HG03520 (cell line): ENCODE data around the gene IGLON5.

Experiments used
- ATAC-seq: cut with Tn5 transposase; IDR thresholded peaks from one replicate; pipeline ENCODE4 v1.9.1; 2021; ENCODE audit warnings: mild to moderate bottlenecking, moderate library complexity; ENCODE audit not compliant: unreplicated experiment

The IGLON5 gene

DNA sequence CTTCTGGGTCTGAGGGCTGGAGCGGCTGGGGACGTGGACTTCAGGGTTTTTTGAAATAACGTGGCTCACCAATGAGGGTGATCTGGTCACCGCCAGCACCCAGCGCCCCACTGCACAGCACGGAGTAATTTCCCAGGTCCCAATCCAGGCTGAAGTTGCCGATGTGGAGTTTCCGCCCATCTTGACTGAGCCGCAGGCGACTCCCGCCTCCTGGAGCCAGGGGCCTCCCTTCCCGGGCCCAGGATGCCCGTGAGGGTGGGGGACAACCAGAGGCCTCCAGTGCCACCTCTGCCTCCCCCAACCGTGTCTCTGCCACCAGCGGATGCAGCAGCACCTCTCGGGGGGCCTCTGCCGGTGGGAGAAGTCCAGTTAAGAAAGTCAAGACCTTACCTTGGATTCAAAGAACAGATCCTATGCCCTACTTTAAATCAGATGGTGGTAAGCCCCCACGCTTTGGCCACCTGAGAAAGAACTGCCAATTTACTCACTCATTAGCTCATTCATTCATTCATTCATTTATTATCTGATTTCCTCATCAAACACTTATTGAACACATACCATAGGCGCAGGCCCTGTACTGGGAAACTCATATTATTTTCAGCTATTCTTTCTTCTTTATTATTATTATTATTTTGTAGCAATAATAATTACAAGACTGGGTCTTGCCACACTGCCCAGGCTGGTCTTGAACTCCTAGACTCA is 26.6 kb downstream of the IGLON5 start:
- no peak for ATAC-seq

DNA sequence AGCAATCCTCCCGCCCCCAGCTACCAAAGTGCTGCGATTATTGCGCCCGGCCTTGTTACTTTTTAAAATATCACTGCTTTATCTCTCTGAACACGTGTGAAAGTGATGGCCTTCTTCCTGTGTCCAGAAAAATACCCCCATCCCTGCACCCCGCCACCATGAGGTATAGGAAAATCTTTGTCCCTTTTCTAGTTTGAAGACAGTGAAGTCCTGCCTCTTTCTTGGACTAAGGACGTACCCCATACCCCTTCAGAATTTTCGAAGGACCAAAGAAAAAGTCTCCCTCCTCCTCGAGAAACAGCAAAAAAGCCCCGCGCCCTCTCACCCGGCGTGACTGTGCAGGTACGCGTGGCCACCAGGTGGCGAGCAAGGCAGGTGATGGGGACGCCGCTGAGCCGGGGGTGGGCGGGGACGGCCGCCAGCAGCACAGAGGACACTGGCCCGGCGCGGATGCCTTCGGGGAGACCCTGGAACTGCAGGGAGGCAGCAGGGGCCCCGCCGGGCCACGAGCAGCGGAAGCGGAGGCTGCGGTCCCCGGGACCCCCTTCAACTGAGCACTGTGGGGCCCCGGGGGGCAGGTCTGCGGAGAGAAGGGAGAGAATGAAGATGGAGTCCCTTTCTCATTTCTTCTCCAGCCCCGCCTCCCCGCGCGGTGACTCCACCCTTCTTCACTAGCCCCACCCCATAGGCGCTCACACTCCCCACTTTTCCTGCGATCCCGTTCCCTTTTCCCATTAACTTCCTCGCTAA is 27.3 kb downstream of the IGLON5 start:
- ATAC-seq: peak; percentile 64

GRCh38 chr19:51339313-51339686 is 27.9 kb downstream of the IGLON5 start:
- ATAC-seq: peak; percentile 2

DNA sequence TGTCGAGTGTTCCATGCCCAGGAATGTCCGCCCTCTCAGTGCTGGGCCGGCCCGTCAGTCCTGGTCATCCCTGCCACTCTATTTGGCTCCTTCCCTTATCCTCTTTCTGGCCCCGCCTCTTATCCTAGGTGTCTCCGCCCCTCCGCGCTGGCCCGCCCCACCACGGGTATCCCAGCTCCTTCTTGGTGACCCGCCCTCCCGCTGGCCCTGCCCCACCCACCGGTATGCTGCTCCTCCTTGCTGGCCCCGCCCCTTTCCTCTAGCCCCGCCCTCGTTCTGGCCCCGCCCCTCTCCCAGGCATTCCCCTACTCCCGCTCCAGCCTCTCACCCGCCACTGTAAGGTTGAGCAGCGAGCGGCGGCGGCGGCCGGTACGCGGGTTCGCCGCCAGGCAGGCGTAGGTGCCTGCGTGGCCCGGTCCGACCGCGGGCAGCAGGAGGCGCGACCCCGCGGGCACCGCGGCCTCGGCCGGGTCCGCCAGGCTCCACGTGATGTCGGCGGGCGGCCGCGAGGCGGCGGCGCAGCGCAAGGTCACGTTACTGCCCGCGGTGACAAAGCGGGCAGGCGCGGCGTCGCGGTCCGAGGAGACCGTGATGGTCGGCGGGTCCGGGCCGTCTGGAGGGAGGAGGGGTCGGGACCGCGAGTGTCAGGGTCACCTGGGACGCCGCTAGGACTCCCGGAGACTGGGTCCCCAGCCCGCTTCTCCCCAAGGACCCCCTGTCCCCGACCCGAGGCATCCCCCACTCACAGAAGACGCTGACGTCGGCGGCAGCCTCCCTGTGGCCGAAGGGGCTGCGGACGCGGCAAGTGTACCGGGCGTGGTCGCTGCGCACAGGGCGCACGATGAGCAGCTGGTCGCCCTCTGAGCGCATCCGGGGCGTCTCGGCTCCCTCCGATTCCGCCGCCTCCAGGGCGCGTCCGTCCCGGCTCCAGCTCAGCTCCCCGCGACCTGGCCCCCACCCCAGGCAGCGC is 28.5 kb downstream of the IGLON5 start:
- peak; percentile 52 for ATAC-seq

- no peak for ATAC-seq
Measured at GRCh38 chr19:51341066-51341465, 29.6 kb downstream of the IGLON5 start.

GRCh38 chr19:51341976-51342580 is 30.6 kb downstream of the IGLON5 start, which contains the start of gene VSIG10L:
Gene VSIG10L (minus strand): TSS chr19:51342139. CDS start chr19:51342124, 15 bp downstream.
- ATAC-seq: no peak

DNA sequence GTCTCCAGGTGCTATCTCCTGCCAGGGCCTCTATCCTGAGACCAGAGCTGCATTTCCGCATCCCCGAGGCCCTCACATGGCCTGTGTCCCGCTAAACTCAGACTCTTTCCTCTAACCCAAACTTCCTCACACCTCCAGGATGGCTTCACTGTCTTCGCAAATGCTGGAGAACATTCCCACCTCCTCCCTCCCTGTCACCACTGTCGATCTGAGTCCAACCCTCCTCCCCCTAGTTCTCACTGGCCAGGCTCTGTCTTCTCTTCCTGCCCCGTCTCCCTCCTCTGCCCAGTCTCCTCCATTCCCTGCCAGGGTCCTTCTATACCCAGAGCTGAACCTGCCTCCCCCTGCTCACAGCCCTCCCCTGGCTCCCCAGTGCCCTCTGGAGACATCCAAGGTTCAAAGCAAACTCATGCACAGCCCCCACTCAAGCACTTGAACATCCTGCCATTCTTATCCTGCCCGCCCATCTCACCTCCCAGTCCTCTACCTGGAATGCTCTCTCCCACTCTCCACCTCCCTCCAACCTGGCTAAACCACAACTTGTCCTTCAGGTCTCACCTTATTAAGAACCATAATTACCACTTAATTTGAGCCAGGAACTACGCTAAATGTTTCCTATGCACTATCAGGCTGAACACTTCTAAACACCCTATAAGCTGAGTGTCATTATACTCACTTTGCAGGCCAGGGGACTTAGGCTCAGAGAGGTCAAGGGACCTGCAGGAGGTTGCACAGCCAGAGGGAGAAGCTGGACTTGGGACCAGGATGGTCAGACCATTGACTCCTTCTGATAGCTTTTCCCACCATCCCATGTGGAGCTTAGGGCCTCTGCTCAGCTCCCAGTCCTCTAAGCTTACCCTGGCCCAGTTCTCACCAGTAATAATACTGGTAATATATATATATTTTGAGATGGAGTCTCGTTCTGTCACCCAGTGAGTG is 31.5 kb downstream of the IGLON5 start:
- ATAC-seq: no peak

GRCh38 chr19:51345076-51345620 is 33.7 kb downstream of the IGLON5 start:
- ATAC-seq: no peak

DNA sequence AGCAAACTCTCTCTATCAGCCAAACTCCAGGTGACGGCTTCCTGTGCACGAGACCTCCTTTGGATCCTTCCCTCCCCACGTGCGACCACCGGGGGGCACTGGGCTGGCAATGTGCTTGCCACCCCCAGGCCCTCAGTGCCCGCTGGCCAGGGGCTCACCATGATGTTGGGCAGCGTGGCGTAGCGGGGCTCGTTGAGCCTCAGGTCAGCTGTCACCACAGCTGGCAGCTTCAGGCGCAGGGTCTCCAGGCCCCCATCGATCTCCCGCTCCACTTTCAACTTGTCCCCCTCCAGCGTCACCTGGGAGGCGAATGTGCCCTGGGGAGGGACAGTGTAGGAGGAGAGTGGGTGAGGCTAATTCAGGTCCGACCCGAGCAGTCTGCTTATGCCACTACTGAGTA is 35.3 kb downstream of the IGLON5 start:
- no peak for ATAC-seq

- no peak for ATAC-seq
Measured at GRCh38 chr19:51347209-51347928, 35.9 kb downstream of the IGLON5 start.

GRCh38 chr19:51351266-51351990 is 40.0 kb downstream of the IGLON5 start:
- no peak for ATAC-seq

GRCh38 chr19:51352783-51353360 is 41.4 kb downstream of the IGLON5 start:
- no peak for ATAC-seq

DNA sequence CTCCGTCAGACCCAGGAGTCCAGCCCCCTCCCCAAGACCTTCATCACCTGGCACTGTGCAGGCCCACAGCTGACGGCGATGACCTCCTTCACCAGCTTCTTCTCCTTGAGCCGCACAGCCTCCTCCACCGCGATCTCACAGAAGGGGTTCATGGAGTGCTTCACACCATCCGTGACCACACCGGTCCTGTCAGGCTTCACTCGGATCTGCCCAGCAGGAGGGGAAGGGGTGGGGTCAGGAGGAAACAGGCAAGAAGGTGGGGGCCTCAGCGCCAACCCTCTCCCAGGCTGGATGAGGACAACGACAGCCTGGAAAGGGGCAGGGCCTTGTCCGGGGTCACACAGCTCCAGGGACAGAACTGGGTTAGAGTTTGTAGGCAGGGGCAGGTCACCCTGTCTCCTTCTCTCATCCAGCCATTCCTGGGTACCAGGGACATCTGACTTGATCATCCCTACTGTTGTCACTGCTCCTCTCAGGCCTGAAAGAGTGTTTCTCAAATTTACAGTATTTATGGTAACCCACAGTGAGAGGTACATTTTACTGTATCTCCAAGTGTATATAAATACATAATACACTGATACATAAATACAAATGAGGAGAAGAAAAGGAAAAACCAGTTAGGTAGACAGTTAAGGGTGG is 42.8 kb downstream of the IGLON5 start:
- ATAC-seq: no peak

DNA sequence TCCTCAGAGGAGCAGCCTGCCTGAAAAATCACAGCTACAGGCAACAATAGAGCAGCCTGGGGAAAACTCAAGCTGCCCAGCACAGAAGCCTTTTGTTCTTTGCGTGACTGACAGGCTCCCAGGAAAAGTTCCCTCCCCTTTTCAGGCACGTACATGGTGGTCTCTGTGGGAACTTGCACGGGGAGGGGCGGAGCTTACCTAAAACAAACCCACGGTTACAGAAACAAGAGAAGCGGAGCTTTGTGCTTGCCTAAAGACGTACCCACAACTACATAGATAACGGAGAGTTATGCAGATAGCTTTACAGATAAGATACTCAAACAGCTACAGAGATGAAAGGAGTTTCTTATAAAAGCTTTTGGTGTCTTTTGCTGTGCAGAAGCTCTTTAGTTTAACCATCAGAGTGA is 43.3 kb downstream of the IGLON5 start:
- ATAC-seq: no peak

- ATAC-seq: no peak
Measured at GRCh38 chr19:51356159-51356801, 44.8 kb downstream of the IGLON5 start.

GRCh38 chr19:51357952-51358351 is 46.5 kb downstream of the IGLON5 start:
- ATAC-seq: no peak

DNA sequence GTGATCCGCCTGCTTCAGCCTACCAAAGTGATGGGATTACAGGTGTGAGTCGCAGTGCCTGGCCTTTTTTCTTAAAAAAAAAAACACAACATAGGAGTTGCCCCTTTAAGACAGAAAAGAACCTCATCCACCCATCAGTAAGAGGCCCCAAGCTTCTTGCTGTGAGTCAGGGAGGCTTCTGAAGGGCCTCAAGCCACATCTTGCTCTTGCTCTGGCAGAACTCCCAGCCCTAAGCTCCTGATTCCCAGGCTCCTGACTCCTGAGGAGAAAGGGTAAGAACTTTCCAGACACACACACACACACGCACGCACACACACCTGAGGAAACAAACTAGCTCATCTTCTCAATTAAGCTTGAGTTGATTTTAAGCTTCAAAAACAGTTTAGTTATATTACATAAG is 47.9 kb downstream of the IGLON5 start:
- ATAC-seq: no peak
